MCF 10A (cell line): ENCODE data around the gene KLHL7. TPM values are rescaled to one million over a fixed set of nuclear protein-coding genes. Genes with fewer than 3 reads are reported as not detected.

Experiments
- BruUV-seq: library from RNA; stranded (reverse); fragments of 400-500 nt; replicated peaks from 2 replicates; lab custom pipeline; 2021; lab: Mats Ljungman, UMichigan
- CTCF ChIA-PET: fragments of 300-600 bp; sonication (Branson Sonifier 250); formaldehyde crosslinking; extraction: SDS; loops from one replicate; lab custom pipeline; 2021; ENCODE audit warnings: antibody characterized with exemption, inconsistent platforms; lab: Yijun Ruan, JAX
- POLR2A ChIA-PET: fragments of 300-600, 350-650 bp; sonication (Branson Sonifier 250); formaldehyde crosslinking; extraction: SDS; loops from one replicate; lab custom pipeline; 2020; ENCODE audit warnings: antibody characterized with exemption, inconsistent platforms; lab: Yijun Ruan, JAX
- DNase-seq: peaks from one replicate; pipeline ENCODE4 v3.0.0-alpha.2; 2018; ENCODE audit not compliant: unreplicated experiment
- H3K27ac Mint-ChIP-seq: one replicate; pipeline ENCODE4 v1.8.0; 2022; ENCODE audit warnings: mild to moderate bottlenecking, low read depth, mixed read lengths; ENCODE audit not compliant: unreplicated experiment
- H3K27me3 Mint-ChIP-seq: one replicate; pipeline ENCODE4 v1.8.0; 2022; ENCODE audit warnings: mixed read lengths; ENCODE audit not compliant: insufficient read depth, unreplicated experiment
- H3K36me3 Mint-ChIP-seq: one replicate; pipeline ENCODE4 v1.8.0; 2022; ENCODE audit warnings: mild to moderate bottlenecking, moderate library complexity, mixed read lengths; ENCODE audit not compliant: insufficient read depth, unreplicated experiment
- H3K4me1 Mint-ChIP-seq: one replicate; pipeline ENCODE4 v1.8.0; 2022; ENCODE audit warnings: mixed read lengths; ENCODE audit not compliant: insufficient read depth, unreplicated experiment
- H3K4me3 Mint-ChIP-seq: one replicate; pipeline ENCODE4 v1.8.0; 2022; ENCODE audit warnings: mild to moderate bottlenecking, moderate library complexity, mixed read lengths; ENCODE audit not compliant: unreplicated experiment
- H3K9me3 Mint-ChIP-seq: one replicate; pipeline ENCODE4 v1.8.0; 2022; ENCODE audit warnings: mixed read lengths; ENCODE audit not compliant: unreplicated experiment
- intact Hi-C: fragments of 100-400 bp; cut with micrococcal nuclease; formaldehyde crosslinking; loops from 2 replicates; pipeline ENCODE4 v1.14.1; 2022
- total RNA-seq: library from RNA; stranded (reverse); gene quantifications from 2 replicates; pipeline ENCODE4 v1.2.3, GENCODE V29; 2022
- TF ChIP-seq, protein P1 (sequence below): fragments of 200-600 bp; IDR thresholded peaks from one replicate; pipeline ENCODE4 v1.8.0; 2022; ENCODE audit warnings: antibody characterized with exemption, mild to moderate bottlenecking; ENCODE audit not compliant: unreplicated experiment

Gene KLHL7
- total RNA-seq, 1 experiment from 2014 or later = 19.1 TPM

DNA sequence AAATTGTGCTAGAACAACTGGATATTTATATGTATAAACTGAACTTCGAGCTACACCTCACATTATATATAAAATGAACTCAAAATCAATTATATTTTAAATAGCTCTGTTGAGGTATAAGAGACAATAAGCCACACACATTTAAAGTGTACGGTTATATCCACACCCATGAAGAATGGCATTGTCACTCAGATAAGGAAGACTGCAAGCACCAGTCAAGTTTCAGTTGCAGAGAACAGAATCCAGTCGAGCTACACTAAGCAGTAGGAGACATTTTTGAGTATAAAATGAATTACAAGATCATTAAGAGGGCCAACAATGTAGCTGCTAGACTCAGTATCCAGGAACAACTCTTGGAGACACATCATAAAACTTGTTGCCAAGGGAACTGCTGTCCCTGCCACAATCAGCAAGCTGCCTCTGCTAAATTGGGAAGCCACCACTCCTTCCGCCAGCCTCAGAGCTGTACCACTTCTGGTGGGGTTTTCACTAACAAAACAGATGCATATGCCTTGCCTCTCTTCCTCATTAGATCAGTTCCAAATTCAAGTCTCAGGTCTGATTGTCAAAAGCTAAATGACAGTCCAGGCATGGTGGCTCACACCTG, 121.4 kb downstream of the KLHL7 start:
- BruUV-seq = no TSS peak
- no peak for DNase-seq
- TF ChIP-seq, protein P1, sequence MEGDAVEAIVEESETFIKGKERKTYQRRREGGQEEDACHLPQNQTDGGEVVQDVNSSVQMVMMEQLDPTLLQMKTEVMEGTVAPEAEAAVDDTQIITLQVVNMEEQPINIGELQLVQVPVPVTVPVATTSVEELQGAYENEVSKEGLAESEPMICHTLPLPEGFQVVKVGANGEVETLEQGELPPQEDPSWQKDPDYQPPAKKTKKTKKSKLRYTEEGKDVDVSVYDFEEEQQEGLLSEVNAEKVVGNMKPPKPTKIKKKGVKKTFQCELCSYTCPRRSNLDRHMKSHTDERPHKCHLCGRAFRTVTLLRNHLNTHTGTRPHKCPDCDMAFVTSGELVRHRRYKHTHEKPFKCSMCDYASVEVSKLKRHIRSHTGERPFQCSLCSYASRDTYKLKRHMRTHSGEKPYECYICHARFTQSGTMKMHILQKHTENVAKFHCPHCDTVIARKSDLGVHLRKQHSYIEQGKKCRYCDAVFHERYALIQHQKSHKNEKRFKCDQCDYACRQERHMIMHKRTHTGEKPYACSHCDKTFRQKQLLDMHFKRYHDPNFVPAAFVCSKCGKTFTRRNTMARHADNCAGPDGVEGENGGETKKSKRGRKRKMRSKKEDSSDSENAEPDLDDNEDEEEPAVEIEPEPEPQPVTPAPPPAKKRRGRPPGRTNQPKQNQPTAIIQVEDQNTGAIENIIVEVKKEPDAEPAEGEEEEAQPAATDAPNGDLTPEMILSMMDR = no peak
- Mint-ChIP-seq H3K9me3 (peaks cover 13% of the 10 kb centered on the region), H3K36me3 (no peaks in the 10 kb centered on the region), H3K27ac (no peak overlapping the region), H3K4me3 (no peak overlapping the region), H3K4me1 (no peaks in the 10 kb centered on the region), H3K27me3 (no peaks in the 10 kb centered on the region)
- ChIA-PET CTCF (interaction anchor here (1.0 kb wide), 1 partner anchor 46 kb away, joined by 3 read pairs; no protein-coding TSS in a partner anchor), POLR2A (interaction anchor here (0.6 to 1.5 kb wide), 3 partner anchors 16 to 459 kb away, joined by 3 read pairs; no protein-coding TSS in a partner anchor)
- intact Hi-C loops = no loop called here

Other genes starting within 250 kb of the KLHL7 start
- gene HYCC1, start 91.7 kb upstream of the KLHL7 start, total RNA-seq = 48.9 and 49.1 TPM in 2 replicates
- 41.3 and 42.0 TPM in 2 replicates for gene NUP42, start 76.3 kb downstream of the KLHL7 start, total RNA-seq
- 1.1 and 1.6 TPM in 2 replicates for gene GPNMB, start 141.0 kb downstream of the KLHL7 start, total RNA-seq
- gene MALSU1, start 193.6 kb downstream of the KLHL7 start, total RNA-seq = 64.8 and 78.3 TPM in 2 replicates